IPS DF 19.7 (cell line): Measurements from ENCODE around the gene KLHL3.

Experiments used
- DNase-seq: peaks from one replicate; pipeline ENCODE4 v3.0.0-alpha.2; 2013; ENCODE audit warnings: low read depth, low spot score

Gene KLHL3

DNA sequence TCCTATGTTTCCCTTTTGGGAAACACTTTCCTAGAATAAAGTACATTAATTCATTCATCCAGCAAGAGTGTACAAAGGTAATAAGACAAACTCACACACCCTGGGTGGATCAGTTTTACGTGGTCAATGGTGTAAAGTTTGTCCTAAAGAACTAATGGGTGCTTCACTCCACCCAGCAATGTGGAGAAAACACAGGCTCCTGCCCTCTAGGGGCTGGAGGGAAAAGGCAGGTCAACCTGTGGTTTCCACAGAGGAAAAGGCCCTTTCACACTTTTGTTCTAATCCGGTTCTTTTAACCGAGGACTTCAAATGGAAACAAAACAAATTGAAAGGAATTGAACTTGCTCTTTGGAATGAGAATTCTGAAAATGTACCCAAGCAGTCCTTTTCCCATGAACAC, 155.9 kb downstream of the KLHL3 start:
- no peak for DNase-seq

DNA sequence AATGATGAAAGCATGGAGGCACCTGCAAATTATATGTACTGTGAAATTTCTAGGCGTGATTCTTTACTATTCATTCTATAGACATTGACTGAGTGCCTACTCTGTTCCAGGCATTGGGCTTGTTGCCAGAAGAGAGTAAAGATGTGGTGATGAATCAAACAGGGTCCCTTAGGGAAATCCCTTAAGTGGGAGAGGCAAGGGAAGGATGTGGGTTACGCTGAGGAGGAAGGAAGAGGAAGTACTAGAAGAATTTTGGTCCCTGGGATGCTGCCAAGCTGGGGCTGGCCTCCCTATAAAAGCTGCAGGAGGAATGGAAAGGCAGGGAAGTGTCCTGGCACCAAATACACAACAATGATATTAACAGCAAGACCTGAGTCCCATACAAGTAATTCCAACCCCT, 160.0 kb downstream of the KLHL3 start:
- DNase-seq = no peak

DNA sequence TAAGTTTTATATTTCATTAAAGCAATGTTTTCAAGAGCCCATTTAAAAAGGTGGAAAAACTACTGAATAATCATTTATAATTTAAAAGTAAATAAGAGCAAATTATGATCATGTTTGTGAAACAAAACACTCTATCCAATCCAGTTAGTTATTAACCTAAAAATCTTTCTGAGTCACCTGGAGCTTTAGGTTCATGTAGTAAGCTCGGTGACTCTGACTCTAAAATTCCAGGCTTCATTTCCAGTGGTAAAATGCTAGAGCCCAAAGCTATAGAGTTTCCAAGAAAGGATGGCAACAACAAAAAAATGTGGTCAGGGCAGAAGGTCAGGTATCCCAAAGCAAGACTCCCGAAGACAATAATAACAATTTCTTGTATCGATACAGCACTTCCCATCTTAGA, 160.7 kb downstream of the KLHL3 start:
- DNase-seq = no peak

- no peak for DNase-seq
Observed at GRCh38 chr5:137573376-137573775, 162.5 kb downstream of the KLHL3 start.

DNA sequence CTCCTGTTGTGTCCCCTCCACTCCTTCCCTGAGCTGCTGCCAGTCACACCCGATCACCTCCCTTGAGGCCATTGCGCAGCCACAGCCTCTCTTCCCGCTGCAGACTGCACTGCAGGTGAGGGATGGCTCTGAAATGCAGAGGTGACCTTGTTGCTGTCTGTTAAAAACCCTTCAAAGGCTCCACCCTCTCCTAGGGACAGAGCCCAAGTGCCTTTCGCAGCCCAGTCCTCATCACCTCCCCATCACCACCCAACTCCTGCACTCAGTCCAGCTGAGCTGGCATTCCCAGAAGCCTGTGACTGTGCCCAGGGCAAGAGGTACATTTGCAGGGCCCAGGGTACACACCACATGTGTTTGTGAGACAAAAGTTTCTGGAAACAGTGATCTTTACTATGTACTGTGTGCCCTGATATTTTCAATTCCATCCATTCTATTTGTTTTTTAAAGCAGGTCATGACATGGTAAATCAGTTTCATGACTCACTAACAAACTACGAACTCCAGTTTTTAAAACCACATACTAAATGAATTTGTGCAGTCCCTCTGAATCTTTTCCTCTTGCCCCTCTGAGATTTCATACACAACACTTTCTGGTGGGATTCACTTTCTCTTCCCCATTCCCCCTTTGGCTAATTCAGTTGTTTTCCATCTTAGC, 163.7 kb downstream of the KLHL3 start:
- no peak for DNase-seq

DNA sequence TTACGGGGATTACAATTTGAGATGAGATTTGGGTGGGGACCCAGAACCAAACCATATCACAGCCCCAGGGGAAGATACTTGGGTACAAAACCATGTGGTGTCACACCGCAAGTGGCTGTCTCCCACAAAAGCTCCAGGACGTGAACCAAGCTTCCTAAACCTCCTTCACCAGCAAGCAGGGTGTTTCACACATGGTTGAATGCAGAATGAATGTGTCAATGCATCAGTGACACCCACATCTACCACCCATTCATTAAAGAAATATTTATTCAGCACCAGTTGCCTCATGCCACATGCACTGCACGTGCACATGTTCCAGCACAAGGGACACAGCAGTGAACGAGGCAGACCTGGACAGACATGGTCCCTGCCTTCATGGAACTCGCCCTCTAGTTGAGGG, 165.8 kb downstream of the KLHL3 start:
- DNase-seq = no peak
